GM19023 (cell line): ENCODE data around the gene DCHS1.
"Not testable (repeated sequence)": the region's sequence is repeated elsewhere in the genome, so short reads cannot be mapped to it uniquely, and the experiment has no call there.

ENCODE experiments used
- ATAC-seq: cut with Tn5 transposase; IDR thresholded peaks from one replicate; pipeline ENCODE4 v1.9.1; 2021; ENCODE audit warnings: mild to moderate bottlenecking, moderate library complexity; ENCODE audit not compliant: unreplicated experiment

Gene DCHS1, protein sequence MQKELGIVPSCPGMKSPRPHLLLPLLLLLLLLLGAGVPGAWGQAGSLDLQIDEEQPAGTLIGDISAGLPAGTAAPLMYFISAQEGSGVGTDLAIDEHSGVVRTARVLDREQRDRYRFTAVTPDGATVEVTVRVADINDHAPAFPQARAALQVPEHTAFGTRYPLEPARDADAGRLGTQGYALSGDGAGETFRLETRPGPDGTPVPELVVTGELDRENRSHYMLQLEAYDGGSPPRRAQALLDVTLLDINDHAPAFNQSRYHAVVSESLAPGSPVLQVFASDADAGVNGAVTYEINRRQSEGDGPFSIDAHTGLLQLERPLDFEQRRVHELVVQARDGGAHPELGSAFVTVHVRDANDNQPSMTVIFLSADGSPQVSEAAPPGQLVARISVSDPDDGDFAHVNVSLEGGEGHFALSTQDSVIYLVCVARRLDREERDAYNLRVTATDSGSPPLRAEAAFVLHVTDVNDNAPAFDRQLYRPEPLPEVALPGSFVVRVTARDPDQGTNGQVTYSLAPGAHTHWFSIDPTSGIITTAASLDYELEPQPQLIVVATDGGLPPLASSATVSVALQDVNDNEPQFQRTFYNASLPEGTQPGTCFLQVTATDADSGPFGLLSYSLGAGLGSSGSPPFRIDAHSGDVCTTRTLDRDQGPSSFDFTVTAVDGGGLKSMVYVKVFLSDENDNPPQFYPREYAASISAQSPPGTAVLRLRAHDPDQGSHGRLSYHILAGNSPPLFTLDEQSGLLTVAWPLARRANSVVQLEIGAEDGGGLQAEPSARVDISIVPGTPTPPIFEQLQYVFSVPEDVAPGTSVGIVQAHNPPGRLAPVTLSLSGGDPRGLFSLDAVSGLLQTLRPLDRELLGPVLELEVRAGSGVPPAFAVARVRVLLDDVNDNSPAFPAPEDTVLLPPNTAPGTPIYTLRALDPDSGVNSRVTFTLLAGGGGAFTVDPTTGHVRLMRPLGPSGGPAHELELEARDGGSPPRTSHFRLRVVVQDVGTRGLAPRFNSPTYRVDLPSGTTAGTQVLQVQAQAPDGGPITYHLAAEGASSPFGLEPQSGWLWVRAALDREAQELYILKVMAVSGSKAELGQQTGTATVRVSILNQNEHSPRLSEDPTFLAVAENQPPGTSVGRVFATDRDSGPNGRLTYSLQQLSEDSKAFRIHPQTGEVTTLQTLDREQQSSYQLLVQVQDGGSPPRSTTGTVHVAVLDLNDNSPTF (N-terminal part only)

DNA sequence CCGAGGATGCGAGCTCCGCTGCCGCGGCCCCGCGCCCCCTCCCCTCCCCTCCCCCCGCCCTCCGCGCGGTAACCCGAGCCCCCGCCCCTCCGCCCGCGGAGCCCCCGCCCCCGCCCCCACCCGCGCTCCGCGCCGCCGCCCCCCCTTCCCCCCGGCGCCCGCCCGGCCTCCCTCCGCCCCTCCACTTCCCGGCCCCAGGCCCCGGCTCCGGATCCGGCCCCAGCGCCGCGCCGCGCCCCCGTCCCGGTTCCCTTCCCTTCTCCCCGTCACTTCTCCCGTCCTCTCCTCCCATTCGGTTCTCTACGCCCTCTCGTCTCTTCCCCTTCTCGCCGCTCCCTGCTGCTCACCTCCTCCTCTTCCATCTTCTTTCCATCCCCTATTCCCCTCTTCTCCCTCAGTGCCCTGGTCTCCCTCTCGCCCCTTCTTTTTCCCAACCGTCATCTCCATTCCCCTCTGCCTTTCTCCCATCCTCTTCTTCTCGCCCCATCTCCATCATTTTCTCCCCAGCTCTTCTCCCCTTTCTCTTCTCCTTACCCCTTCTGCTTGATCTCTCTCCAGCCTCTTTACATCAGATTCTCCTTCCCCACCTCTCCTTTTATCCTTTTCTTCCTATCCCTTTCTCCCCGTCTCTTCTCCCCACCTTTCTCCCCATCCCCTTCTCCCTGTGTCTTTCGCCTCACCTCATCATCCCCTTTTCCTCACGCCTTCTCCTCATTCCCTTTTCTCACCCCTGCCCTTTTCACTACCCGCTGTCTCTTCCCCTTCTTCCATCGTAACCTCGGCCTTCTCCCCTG, at the start of gene DCHS1:
Gene DCHS1 (minus strand): TSS at position 20 of the 794 bp plus-strand sequence. CDS start 14,196 bp downstream, outside the sequence.
- no peak for ATAC-seq

DNA sequence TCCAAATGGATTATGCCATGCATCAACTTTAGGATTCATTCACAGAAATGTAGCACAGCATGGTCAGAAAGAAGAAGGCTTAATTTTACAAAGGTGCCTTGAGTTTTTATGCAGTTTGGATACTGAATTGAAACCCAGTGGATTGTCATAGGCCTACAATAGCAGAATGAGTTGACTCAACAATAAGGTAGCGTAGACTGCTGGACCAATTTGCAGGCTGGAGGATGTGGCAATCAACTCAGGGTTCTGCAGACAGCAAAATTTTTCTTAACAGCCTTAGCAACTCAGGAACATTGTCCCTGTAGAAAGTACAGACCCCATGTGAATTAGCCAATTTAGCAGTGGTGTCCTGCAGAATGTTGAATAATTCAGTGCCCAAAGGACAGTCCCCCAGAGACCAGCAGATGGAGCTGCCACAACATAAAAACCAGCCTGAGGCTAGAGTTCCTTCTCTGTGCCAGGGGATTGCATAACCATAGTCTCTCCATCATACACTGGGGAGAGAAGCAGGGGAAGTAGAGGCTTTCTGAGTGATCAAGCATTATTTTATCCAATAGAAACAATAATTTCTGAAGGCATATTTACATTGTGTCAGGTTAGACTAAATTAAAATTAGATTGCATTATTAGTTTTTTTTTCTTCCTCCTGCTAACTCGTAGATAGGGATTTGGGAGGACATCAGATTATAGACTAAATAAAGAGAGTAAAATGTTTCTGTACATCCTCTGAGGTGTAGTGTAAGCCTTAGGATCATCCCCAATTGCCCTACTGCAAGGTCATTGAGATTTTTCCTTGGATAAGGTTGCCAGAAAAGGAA, 47.8 kb upstream of the DCHS1 start:
- no peak for ATAC-seq

DNA sequence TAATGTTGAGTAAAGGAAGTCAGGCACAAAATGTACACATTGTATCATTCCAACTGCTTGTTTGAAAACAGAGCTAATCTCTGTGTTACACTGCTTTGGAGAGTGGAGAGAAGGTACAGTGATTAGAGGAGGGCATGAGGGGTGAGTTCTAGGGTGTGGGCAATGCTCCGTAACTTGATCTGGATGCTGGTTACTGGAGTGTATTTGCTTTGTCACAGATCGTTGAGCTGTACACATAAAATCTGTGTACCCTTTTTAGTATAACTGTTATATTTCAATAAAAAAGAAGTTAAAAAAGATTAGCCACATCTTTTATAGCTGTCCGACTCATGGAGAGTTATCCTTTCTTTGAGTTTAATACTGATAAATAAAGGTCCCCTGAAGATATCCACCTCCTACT, 46.3 kb upstream of the DCHS1 start:
- ATAC-seq = not testable (repeated sequence)

DNA sequence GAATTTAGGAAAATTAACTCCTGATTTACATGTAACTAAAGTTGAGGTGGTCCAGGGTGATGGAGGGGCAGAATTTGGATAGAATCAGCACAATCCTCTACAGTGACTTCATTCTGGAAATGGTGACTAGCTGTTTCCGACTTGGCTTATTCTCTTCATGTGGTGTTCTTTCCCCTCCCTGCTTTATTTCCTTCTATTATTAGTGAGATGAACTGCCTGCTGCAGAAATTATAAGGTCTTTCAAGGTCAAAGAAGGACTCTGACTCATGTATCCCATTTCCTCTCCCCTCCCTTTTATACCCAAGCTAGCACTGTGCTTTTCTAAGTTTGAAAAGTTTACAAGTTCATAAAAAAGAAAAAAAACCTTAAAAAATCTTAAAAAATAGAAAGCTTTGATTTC, 39.8 kb upstream of the DCHS1 start:
- ATAC-seq = no peak

DNA sequence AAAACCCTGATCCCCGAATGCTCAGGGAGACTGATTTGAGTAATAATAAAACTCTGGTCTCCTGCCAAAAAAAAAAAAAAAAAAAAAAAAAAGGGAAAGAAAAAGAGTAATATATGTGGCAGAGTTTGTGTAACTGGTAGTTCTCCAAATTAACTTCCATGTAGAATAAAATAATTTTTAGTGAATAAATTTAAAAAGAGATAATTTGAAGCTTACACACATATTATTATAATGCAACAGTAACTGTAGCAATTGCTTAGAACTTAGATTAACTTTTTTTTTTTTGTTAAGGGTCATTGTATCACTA, 38.6 kb upstream of the DCHS1 start:
- ATAC-seq = no peak

DNA sequence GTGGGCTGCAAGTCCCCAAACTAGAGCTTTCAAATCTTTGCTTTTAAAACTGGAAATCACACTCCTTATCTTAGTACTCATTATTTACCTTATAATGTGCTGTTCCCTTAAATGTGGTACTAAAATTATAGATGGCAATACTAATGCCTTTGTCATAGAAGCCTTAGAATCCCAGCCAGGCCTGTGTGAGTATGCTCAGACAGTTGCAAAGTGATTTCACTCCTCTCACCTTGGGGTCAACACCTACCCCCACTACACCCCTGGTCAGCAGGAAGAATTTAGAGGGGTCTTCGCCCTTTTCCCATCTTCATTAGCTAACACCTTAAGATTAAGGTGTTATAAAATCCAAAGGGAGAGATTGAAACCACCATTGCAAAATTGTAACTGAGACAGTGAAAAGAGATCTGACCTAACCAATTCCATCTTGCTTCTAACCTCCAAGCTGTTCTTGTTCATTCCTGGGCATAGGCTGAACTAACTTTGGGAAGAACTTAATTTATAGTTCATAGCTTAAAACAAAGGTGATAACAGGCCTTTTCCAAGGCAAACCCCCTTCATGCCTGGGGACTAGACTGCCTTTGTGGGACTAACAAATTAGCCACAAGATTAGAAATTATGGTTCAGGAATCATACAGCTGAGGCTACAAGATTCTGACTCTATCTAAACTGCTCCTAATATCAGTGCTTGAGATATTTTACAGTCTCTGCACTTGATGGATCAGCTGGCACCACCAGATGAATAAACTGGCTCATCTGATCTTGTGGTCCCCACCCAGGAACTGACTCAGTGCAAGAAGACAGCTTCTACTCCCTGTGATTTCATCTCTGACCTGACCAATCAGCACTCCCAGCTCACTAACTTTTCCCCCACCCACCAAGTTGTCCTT, 38.0 kb upstream of the DCHS1 start:
- ATAC-seq = no peak

DNA sequence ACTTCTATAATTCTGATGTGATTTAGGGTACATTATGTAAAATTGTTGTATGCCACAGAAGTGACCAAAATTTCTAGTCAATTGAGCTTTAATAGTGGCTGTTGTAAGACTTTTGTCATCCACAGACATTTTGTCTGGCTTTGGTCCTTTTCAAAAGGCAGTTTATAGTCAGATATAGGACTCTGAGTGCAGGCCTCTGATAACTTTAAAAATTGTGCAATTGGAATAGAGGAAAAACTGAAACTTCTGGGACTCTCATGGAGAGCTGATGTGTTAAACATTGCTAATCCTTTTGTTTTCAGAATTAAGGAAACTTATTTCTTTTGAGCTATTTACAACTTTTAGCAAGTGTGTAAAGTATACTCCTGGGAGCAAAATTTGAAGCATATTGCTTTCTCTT, 36.5 kb upstream of the DCHS1 start:
- no peak for ATAC-seq

DNA sequence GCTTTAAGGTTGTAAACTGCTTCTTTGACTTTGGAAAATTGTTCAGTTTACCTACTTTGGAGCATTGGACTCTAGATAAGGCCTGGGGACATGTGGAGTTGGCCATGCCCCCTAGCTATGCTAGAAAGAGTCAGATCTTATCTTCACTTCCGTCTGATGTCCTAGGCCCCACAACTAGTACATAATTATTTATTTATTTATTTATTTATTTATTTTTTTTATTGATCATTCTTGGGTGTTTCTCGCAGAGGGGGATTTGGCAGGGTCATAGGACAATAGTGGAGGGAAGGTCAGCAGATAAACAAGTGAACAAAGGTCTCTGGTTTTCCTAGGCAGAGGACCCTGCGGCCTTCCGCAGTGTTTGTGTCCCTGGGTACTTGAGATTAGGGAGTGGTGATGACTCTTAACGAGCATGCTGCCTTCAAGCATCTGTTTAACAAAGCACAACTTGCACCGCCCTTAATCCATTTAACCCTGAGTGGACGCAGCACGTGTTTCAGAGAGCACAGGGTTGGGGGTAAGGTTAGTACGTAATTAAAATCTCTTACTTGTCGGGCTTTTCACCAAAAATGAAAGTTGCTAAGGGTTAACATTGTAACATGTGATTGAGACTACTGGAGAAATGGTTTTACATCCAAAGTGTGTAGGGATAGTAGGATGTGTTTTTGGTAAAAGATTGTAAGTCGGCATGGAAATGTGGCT, 35.0 kb upstream of the DCHS1 start:
- ATAC-seq = not testable (repeated sequence)

DNA sequence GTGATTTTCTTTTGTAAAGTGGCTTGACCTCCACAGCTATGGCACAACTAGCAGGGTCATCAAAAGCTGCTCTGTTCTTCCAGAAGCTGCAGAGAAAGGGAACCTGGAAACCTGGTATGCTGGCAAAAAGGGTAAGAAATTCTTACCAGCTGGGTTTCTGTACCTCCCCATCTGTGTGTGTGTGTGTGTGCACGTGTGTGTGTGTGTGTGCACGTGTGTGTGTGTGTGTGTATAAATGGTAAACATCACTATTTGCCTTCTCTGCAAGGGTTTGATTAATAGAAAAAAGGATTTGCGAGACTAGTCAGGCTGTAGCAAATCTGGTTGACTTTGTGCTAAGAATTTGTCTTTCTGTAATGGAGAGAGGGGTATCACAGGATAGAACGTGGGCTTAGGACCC, 32.3 kb upstream of the DCHS1 start:
- ATAC-seq = no peak

DNA sequence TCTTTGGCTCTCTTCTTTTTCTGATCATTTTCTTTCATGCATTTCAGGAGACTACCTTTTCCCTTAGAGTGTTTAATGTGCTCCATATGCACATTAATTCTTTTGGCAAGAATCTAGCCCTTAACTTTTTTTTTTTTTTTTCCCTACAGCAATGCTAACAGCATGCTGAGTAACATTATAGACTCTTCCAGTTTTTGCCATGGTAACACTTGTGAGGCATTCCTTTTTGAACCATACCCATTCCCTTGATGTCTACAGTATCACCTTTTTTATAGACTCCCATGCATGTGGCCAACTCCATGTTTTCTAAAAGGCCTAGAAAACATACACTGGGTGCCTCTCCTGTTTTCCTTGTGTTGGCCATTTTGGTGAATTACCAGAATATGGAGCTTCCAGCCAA, 30.4 kb upstream of the DCHS1 start:
- ATAC-seq = no peak

DNA sequence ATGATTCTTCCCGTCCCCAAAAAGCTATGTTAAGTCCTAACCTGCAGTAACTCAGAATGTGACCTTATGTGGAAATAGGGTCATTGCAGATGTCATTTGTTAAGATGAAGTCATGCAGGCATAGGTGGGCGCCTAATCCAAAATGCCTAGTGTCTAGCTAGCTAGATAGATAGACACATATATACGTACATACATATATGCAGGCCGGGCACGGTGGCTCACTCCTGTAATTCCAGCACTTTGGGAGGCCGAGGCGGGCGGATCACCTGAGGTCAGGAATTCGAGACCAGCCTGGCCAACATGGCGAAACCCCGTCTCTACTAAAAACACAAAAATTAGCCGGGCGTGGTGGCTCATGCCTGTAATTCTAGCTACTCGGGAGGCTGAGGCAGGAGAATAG, 28.5 kb upstream of the DCHS1 start:
- not testable (repeated sequence) for ATAC-seq

DNA sequence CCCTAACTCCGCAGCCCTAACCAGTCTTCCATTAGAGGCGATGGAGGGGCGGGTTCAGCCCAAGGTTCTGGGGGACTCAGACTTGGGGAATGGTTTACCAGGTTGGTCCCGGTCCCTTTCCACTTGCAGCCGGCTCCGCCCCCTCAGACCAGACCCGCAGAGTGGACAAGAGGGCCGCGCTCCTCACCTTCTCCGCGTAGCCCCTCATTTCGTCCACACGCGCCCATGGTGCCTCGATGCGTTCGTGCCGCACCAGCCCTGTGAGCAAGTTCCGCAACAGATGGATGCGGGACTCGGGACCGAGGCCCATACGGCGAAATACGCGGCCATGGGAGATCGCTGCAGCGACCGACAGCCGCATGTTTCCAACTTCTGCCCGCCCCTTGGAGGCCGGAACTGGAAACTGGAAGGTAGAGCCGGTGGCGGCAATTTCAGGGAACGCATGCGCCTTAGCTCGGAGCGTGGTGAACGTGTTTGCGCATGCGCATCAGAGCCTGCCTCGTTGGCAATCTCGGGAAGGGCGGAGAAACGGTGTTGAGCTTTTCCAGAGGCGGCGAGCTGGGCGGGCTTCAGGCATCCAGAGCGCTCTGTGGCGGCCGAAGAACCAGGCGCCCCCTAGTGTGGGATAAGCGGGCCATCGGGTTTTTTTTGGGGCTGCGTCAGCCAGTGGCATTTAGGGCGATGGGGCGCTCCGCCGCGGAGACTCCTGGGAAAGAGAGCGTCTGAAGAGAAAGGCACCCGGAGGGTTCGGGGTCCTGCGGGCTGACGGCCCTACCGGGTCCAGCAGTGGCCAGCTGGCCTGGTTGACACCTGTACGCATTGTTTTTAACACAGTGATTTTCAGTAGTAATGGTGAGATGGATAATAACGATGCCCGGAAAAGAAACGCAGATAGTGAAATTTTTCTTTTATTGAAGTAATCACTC, 27.6 kb upstream of the DCHS1 start, which contains the start of gene MRPL17:
Gene MRPL17 (minus strand): TSS at position 405 of the 926 bp plus-strand sequence. CDS start 44 bp downstream, at position 361.
- peak; percentile 95 for ATAC-seq

DNA sequence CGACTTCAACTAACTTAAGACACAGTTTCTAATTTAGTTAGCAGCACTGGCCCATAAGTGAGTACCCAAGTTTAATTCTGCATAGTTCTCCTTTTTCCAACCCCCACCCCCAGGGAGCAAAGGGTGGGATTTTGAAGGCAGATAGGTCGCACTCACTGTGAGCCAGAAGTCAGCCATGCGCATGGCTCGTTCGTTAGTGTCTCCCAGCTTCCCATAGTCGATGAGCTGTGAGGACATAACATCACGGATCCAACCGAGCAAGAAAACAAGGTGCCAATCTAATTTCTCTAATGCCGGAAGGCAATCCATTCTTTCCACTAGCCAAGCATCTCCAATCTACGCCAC, 27.0 kb upstream of the DCHS1 start:
- no peak for ATAC-seq

DNA sequence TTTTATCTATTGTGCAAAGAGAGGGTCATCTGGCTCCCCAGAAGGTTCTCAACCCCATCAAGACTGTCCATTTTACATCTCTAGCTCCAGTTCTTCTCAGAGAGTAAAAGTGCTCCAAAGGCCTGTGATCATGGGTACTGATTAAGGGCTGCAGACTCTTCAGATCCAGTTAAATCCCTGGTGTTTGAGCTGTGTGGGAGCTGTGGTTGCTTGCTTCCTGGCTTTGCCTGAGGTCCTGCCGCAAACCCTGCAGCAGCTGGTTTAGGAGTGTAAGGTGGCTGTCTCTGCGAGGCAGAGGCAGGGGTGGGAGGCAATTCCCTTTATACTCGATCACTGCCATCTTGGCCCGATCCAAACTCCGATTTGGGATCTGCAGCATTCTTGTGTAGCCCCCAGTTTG, 26.3 kb upstream of the DCHS1 start:
- ATAC-seq = no peak

DNA sequence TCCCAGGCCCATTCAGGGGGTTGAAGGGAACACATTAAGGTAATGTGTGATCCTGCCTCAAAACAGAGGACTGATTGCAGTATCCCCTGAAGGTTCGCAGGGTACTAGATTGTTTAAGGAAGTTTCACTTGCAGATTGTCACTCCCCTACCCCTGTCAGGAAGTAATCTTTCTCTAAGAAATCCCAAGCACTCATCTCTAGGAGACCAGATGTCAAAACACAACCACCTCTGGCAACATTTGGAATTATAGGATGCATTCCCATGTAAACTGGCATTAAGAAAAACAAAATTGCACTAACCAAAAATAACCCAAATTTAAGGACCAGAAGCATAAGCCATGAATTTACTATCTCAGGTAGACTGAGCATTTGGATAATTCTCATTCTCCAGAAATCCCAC, 25.9 kb upstream of the DCHS1 start:
- no peak for ATAC-seq

DNA sequence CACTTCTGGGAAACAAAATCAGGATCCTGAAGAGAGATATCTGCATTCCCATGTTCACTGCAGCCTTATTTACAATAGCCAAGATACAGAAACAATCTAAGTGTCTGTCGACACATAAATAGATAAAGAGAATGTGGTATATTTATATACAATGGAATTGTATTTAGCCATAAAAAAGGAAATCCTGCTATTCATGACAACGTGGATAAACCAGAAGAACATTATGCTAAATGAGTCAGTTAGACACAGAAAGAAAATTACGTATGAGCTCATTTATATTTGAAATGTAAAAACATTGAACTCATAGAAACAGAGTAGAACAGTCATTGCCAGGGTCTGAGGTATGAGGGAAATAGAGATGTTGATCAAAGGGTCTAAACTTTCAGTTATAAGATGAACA, 21.4 kb upstream of the DCHS1 start:
- ATAC-seq = no peak

DNA sequence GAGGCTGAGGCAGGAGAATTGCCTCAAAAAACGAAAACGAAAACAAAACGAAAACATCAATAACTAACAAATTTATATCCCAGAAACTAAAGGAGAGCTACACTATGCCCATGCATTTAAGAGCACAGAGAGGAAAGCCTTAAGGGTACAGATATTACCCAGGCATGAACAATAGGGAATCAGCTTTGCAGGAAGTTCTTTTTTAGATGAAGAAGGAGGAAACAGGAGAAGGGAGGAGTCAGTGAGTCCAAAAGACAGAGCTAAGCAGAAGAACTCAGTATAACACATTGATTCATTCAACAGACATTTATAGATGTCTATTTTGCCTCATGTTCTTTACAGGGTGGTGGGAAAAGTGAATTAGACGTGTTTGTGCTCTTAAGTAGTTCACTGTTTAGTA, 19.3 kb upstream of the DCHS1 start:
- ATAC-seq = no peak
